ENCODE measurements around the gene ARMC3. TPM values are rescaled to one million over a fixed set of nuclear protein-coding genes. Genes with fewer than 3 reads are reported as not detected.

ARMC3 gene, protein sequence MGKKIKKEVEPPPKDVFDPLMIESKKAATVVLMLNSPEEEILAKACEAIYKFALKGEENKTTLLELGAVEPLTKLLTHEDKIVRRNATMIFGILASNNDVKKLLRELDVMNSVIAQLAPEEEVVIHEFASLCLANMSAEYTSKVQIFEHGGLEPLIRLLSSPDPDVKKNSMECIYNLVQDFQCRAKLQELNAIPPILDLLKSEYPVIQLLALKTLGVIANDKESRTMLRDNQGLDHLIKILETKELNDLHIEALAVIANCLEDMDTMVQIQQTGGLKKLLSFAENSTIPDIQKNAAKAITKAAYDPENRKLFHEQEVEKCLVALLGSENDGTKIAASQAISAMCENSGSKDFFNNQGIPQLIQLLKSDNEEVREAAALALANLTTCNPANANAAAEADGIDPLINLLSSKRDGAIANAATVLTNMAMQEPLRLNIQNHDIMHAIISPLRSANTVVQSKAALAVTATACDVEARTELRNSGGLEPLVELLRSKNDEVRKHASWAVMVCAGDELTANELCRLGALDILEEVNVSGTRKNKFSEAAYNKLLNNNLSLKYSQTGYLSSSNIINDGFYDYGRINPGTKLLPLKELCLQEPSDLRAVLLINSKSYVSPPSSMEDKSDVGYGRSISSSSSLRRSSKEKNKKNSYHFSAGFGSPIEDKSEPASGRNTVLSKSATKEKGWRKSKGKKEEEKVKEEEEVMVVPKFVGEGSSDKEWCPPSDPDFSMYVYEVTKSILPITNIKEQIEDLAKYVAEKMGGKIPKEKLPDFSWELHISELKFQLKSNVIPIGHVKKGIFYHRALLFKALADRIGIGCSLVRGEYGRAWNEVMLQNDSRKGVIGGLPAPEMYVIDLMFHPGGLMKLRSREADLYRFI
- total RNA-seq (2022) (0.61 and 1.4 TPM in 2 replicates), Bru-seq, nascent RNA (percentile 21 among the genes with signal in this experiment), BruChase-seq, experiment 1, labeled RNA remaining after a 2-hour chase (percentile 21 among the genes with signal in this experiment), BruChase-seq, experiment 2, labeled RNA remaining after a 6-hour chase (percentile 22 among the genes with signal in this experiment)
- long read RNA-seq, partial matches to known transcripts: 1 of 1 reads
- long read RNA-seq, other reads (novel, unspliced or antisense): 0 of 1 reads

- intact Hi-C loops (cut with micrococcal nuclease; ENCODE audit: unreplicated experiment): no loop called here
- 0 out of 2 replicates have a peak, but pooled peaks cover 7% of the 10 kb centered on the region for H3K4me1 ChIP-seq
- no peaks in the 10 kb centered on the region for H3K36me3 ChIP-seq (ENCODE audit: control insufficient read depth, insufficient read depth, low read length)
- Mint-ChIP-seq H3K36me3 (ENCODE audit: insufficient read depth, unreplicated experiment) (no peaks in the 10 kb centered on the region), H3K27ac (ENCODE audit: unreplicated experiment) (no peak within 1 kb of the TSS), H3K4me1 (ENCODE audit: low read depth, unreplicated experiment) (no peaks in the 10 kb centered on the region), H3K9me3 (ENCODE audit: unreplicated experiment) (no peaks in the 10 kb centered on the region), H3K27me3 (ENCODE audit: insufficient read depth, unreplicated experiment) (no peaks in the 10 kb centered on the region), H3K4me3 (ENCODE audit: unreplicated experiment) (no peak within 1 kb of the TSS)
- ChIA-PET CTCF (no interaction called here), POLR2A (no interaction called here)
- peaks cover 2% of the 10 kb centered on the region; the same call in 1 of the 2 replicates for H3K9me3 ChIP-seq
- TF ChIP-seq, protein P1, sequence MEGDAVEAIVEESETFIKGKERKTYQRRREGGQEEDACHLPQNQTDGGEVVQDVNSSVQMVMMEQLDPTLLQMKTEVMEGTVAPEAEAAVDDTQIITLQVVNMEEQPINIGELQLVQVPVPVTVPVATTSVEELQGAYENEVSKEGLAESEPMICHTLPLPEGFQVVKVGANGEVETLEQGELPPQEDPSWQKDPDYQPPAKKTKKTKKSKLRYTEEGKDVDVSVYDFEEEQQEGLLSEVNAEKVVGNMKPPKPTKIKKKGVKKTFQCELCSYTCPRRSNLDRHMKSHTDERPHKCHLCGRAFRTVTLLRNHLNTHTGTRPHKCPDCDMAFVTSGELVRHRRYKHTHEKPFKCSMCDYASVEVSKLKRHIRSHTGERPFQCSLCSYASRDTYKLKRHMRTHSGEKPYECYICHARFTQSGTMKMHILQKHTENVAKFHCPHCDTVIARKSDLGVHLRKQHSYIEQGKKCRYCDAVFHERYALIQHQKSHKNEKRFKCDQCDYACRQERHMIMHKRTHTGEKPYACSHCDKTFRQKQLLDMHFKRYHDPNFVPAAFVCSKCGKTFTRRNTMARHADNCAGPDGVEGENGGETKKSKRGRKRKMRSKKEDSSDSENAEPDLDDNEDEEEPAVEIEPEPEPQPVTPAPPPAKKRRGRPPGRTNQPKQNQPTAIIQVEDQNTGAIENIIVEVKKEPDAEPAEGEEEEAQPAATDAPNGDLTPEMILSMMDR (IDR thresholded peaks at IDR 0.05; ENCODE audit: insufficient read depth in 1 of 2, low read depth in 1 of 2, low read length in 1 of 2, severe bottlenecking in 1 of 2, unreplicated experiment in 1 of 2): no peak
- BruUV-seq (replicated peaks): no TSS peak
- DNase-seq: peak; percentile 87 to 91
- no peaks in the 10 kb centered on the region for H3K27me3 ChIP-seq (replicated peaks; ENCODE audit: control insufficient read depth, insufficient read depth, low read length)
- H3K4me3 ChIP-seq (ENCODE audit: low read depth, low read length): peak within 1 kb of the TSS; percentile 36
Observed at GRCh38 chr10:22927661-22928403, at the start of gene ARMC3. Gene ARMC3, plus strand, starts transcription at chr10:22928053. Its CDS starts 3,944 bp downstream, at chr10:22931997.

GRCh38 chr10:22891797-22892196 is 36.1 kb upstream of the ARMC3 start:
- TF ChIP-seq, protein P1 (IDR thresholded peaks at IDR 0.05; ENCODE audit: insufficient read depth in 1 of 2, low read depth in 1 of 2, low read length in 1 of 2, severe bottlenecking in 1 of 2, unreplicated experiment in 1 of 2): no peak
- DNase-seq: no peak
- intact Hi-C loops (cut with micrococcal nuclease; ENCODE audit: unreplicated experiment): no loop called here
- Histone ChIP-seq H3K4me3 (ENCODE audit: low read depth, low read length) (no peak overlapping the region), H3K27me3 (replicated peaks; ENCODE audit: control insufficient read depth, insufficient read depth, low read length) (no peaks in the 10 kb centered on the region), H3K36me3 (ENCODE audit: control insufficient read depth, insufficient read depth, low read length) (no peaks in the 10 kb centered on the region), H3K4me1 (peaks cover 30% of the 10 kb centered on the region), H3K9me3 (peaks cover 32% of the 10 kb centered on the region)
- H3K27ac Mint-ChIP-seq (ENCODE audit: unreplicated experiment): no peak overlapping the region
- ChIA-PET POLR2A (no interaction called here), CTCF (no interaction called here)
- no peak overlapping the region for H3K4me3 Mint-ChIP-seq (ENCODE audit: unreplicated experiment)
- BruUV-seq (replicated peaks): no TSS peak
- H3K4me1 Mint-ChIP-seq (ENCODE audit: low read depth, unreplicated experiment): peaks cover 4% of the 10 kb centered on the region
- peaks cover 48% of the 10 kb centered on the region for H3K9me3 Mint-ChIP-seq (ENCODE audit: unreplicated experiment)
- no peaks in the 10 kb centered on the region for H3K27me3 Mint-ChIP-seq (ENCODE audit: insufficient read depth, unreplicated experiment)
- no peaks in the 10 kb centered on the region for H3K36me3 Mint-ChIP-seq (ENCODE audit: insufficient read depth, unreplicated experiment)
